Activated T-helper 2 cell treated with anti-CD3 and anti-CD28 coated beads, Interferon-gamma antibody, Interleukin-2, Interleukin-4, amounts not matched to agents 10 μg/mL and 5 μg/mL and 100 μg/mL, durations not matched to agents 14 hours and 24 hours and 36 hours (primary cell): ENCODE measurements around the gene THSD8. TPM values are rescaled to one million over a fixed set of nuclear protein-coding genes. Genes with fewer than 3 reads are reported as not detected.

Source experiments
- DNase-seq: peaks from one replicate; pipeline ENCODE4 v3.0.0; 2021; ENCODE audit warnings: low spot score
- H3K27ac Mint-ChIP-seq: one replicate; pipeline ENCODE4 v1.8.0; 2021; ENCODE audit warnings: mixed read lengths
- H3K27me3 Mint-ChIP-seq: one replicate; pipeline ENCODE4 v1.8.0; 2021; ENCODE audit warnings: low read depth, mixed read lengths
- H3K36me3 Mint-ChIP-seq: one replicate; pipeline ENCODE4 v1.8.0; 2021; ENCODE audit warnings: low read depth, mixed read lengths
- H3K4me1 Mint-ChIP-seq: one replicate; pipeline ENCODE4 v1.8.0; 2021; ENCODE audit warnings: low read depth, mixed read lengths
- H3K4me3 Mint-ChIP-seq: one replicate; pipeline ENCODE4 v1.8.0; 2021; ENCODE audit warnings: low read depth, mild to moderate bottlenecking, moderate library complexity, mixed read lengths
- H3K9me3 Mint-ChIP-seq: one replicate; pipeline ENCODE4 v1.8.0; 2021; ENCODE audit warnings: mixed read lengths
- intact Hi-C: fragments of 100-400 bp; cut with micrococcal nuclease; formaldehyde crosslinking; loops from one replicate; pipeline ENCODE4 v1.15.1; 2023
- total RNA-seq: library from RNA; stranded (reverse); gene quantifications from 2 replicates; pipeline ENCODE4 v1.2.3, GENCODE V29; 2022

The THSD8 gene
- total RNA-seq, 1 donor from 2014 or later: 28.6 TPM

GRCh38 chr19:12833738-12834565, 32.1 kb downstream of the THSD8 start:
- peak overlapping the region; percentile 3 for H3K4me3 Mint-ChIP-seq
- H3K36me3 Mint-ChIP-seq: no peaks in the 10 kb centered on the region
- intact Hi-C loops: no loop called here
- peaks cover 20% of the 10 kb centered on the region for H3K4me1 Mint-ChIP-seq
- DNase-seq: no peak
- peaks cover 59% of the 10 kb centered on the region for H3K27me3 Mint-ChIP-seq
- H3K9me3 Mint-ChIP-seq: no peaks in the 10 kb centered on the region
- no peak overlapping the region for H3K27ac Mint-ChIP-seq

GRCh38 chr19:12834566-12834943, 32.7 kb downstream of the THSD8 start, which contains the start of gene RTBDN:
Gene RTBDN, minus strand, starts transcription at chr19:12834579. Its CDS starts 4,600 bp downstream, at chr19:12829979.
- Mint-ChIP-seq H3K36me3 (no peaks in the 10 kb centered on the region), H3K4me3 (peak within 1 kb of the TSS; percentile 3)
- intact Hi-C loops: no loop called here

GRCh38 chr19:12834976-12835757, 33.3 kb downstream of the THSD8 start:
- Mint-ChIP-seq H3K36me3 (no peaks in the 10 kb centered on the region), H3K4me1 (peaks cover 27% of the 10 kb centered on the region), H3K9me3 (no peaks in the 10 kb centered on the region), H3K4me3 (no peak overlapping the region), H3K27me3 (peaks cover 62% of the 10 kb centered on the region), H3K27ac (no peak overlapping the region)
- intact Hi-C loops: loop anchor here (5.0 kb wide), 2 partner anchors 177 to 262 kb away; no protein-coding TSS in a partner anchor
- DNase-seq: no peak

More at GRCh38 chr19:12834566-12834943, 32.7 kb downstream of the THSD8 start, which contains the start of gene RTBDN:
- H3K27ac Mint-ChIP-seq: no peak within 1 kb of the TSS
- H3K9me3 Mint-ChIP-seq: no peaks in the 10 kb centered on the region
- peaks cover 26% of the 10 kb centered on the region for H3K4me1 Mint-ChIP-seq
- DNase-seq: no peak
- peaks cover 63% of the 10 kb centered on the region for H3K27me3 Mint-ChIP-seq

GRCh38 chr19:12836529-12836863, 34.6 kb downstream of the THSD8 start:
- Mint-ChIP-seq H3K9me3 (no peaks in the 10 kb centered on the region), H3K27ac (no peak overlapping the region), H3K4me1 (peaks cover 37% of the 10 kb centered on the region), H3K4me3 (no peak overlapping the region), H3K36me3 (no peaks in the 10 kb centered on the region), H3K27me3 (peaks cover 65% of the 10 kb centered on the region)
- intact Hi-C loops: loop anchor here (5.0 kb wide), 2 partner anchors 176 to 261 kb away; no protein-coding TSS in a partner anchor
- DNase-seq: no peak

GRCh38 chr19:12837225-12837624, 35.4 kb downstream of the THSD8 start:
- no peak for DNase-seq
- Mint-ChIP-seq H3K4me3 (no peak overlapping the region), H3K9me3 (no peaks in the 10 kb centered on the region), H3K27ac (no peak overlapping the region), H3K27me3 (peaks cover 62% of the 10 kb centered on the region), H3K4me1 (peaks cover 40% of the 10 kb centered on the region), H3K36me3 (no peaks in the 10 kb centered on the region)
- intact Hi-C loops: loop anchor here (5.0 kb wide), 2 partner anchors 175 to 260 kb away; no protein-coding TSS in a partner anchor

- DNase-seq: peak; percentile 51
- peaks cover 60% of the 10 kb centered on the region for H3K27me3 Mint-ChIP-seq
- H3K4me1 Mint-ChIP-seq: peaks cover 34% of the 10 kb centered on the region
- intact Hi-C loops: loop anchor here (5.0 kb wide), 2 partner anchors 174 to 259 kb away; no protein-coding TSS in a partner anchor
- H3K36me3 Mint-ChIP-seq: no peaks in the 10 kb centered on the region
- H3K9me3 Mint-ChIP-seq: no peaks in the 10 kb centered on the region
- H3K27ac Mint-ChIP-seq: peak within 1 kb of the TSS; percentile 21
- H3K4me3 Mint-ChIP-seq: peak within 1 kb of the TSS; percentile 72
Measured at GRCh38 chr19:12838182-12838885, 36.5 kb downstream of the THSD8 start, which contains the start of gene MAST1. Gene MAST1, plus strand, starts transcription at chr19:12838515. Its CDS starts 58 bp downstream, at chr19:12838573.

GRCh38 chr19:12838886-12839756, 37.3 kb downstream of the THSD8 start:
- H3K4me1 Mint-ChIP-seq: peaks cover 35% of the 10 kb centered on the region
- H3K36me3 Mint-ChIP-seq: no peaks in the 10 kb centered on the region
- intact Hi-C loops: loop anchor here (5.0 kb wide), 2 partner anchors 173 to 258 kb away; no protein-coding TSS in a partner anchor
- peaks cover 60% of the 10 kb centered on the region for H3K27me3 Mint-ChIP-seq
- no peak for DNase-seq
- peak overlapping the region; percentile 72 for H3K4me3 Mint-ChIP-seq
- H3K9me3 Mint-ChIP-seq: no peaks in the 10 kb centered on the region
- peak overlapping the region; percentile 21 for H3K27ac Mint-ChIP-seq

- no peaks in the 10 kb centered on the region for H3K36me3 Mint-ChIP-seq
- no peaks in the 10 kb centered on the region for H3K9me3 Mint-ChIP-seq
- intact Hi-C loops: loop anchor here (10.0 kb wide), 1 partner anchor 286 kb away; the partner anchor contains the start of gene ZNF564
- H3K27me3 Mint-ChIP-seq: peaks cover 55% of the 10 kb centered on the region
- H3K4me1 Mint-ChIP-seq: peaks cover 32% of the 10 kb centered on the region
- H3K27ac Mint-ChIP-seq: no peak overlapping the region
- DNase-seq: peak; percentile 62
- H3K4me3 Mint-ChIP-seq: peak overlapping the region; percentile 32
Measured at GRCh38 chr19:12840091-12841079, 38.5 kb downstream of the THSD8 start.

- no peak overlapping the region for H3K27ac Mint-ChIP-seq
- H3K27me3 Mint-ChIP-seq: peaks cover 51% of the 10 kb centered on the region
- intact Hi-C loops: loop anchor here (10.0 kb wide), 1 partner anchor 286 kb away; the partner anchor contains the start of gene ZNF564
- H3K9me3 Mint-ChIP-seq: no peaks in the 10 kb centered on the region
- H3K4me3 Mint-ChIP-seq: peak overlapping the region; percentile 54
- no peaks in the 10 kb centered on the region for H3K36me3 Mint-ChIP-seq
- no peak for DNase-seq
- peaks cover 32% of the 10 kb centered on the region for H3K4me1 Mint-ChIP-seq
Measured at GRCh38 chr19:12841094-12841493, 39.2 kb downstream of the THSD8 start.

GRCh38 chr19:12842511-12842910, 40.6 kb downstream of the THSD8 start:
- Mint-ChIP-seq H3K9me3 (no peaks in the 10 kb centered on the region), H3K27ac (no peak overlapping the region), H3K4me3 (no peak overlapping the region), H3K27me3 (peaks cover 40% of the 10 kb centered on the region), H3K4me1 (peaks cover 27% of the 10 kb centered on the region), H3K36me3 (no peaks in the 10 kb centered on the region)
- DNase-seq: no peak
- intact Hi-C loops: loop anchor here (10.0 kb wide), 1 partner anchor 288 kb away; the partner anchor contains the start of gene ZNF564
